IMR-90 (cell line): ENCODE data around the gene ARPIN. TPM values are rescaled to one million over a fixed set of nuclear protein-coding genes. Genes with fewer than 3 reads are reported as not detected.
"Not testable (repeated sequence)": the region's sequence is repeated elsewhere in the genome, so short reads cannot be mapped to it uniquely, and the experiment has no call there.

Experiments used
- ATAC-seq: fragments of 200-7000 bp; cut with Tn5 transposase; 2 replicates; pipeline ENCODE4 v1.9.1; 2020; ENCODE audit warnings: low read depth, mild to moderate bottlenecking, moderate library complexity
- BruUV-seq: library from RNA; stranded (reverse); fragments of 400-500 nt; replicated peaks from 2 replicates; lab custom pipeline; 2021; lab: Mats Ljungman, UMichigan
- CTCF ChIA-PET: fragments of 300-600 bp; formaldehyde crosslinking; extraction: SDS; loops from one replicate; lab custom pipeline; 2021; ENCODE audit warnings: antibody characterized with exemption; lab: Yijun Ruan, JAX
- POLR2A ChIA-PET: fragments of 300-600 bp; sonication (Branson Sonifier 250); formaldehyde crosslinking; loops from one replicate; lab custom pipeline; 2022; ENCODE audit warnings: antibody characterized with exemption; ENCODE audit not compliant: unreplicated experiment; lab: Charles Lee
- DNase-seq: peaks from one replicate; pipeline ENCODE4 v3.0.0; 2013
- H2AFZ ChIP-seq: replicated peaks from 2 replicates; pipeline ENCODE3; 2013; ENCODE audit warnings: low read length, mild to moderate bottlenecking; ENCODE audit not compliant: poor library complexity
- H2AK5ac ChIP-seq: 2 replicates; pipeline ENCODE4 v1.6.1; 2013; ENCODE audit warnings: low read depth, low read length, inconsistent platforms
- H2AK9ac ChIP-seq: replicated peaks from 2 replicates; pipeline ENCODE3; 2013; ENCODE audit warnings: mild to moderate bottlenecking, low read depth, low read length, moderate library complexity; ENCODE audit not compliant: poor library complexity
- H2BK120ac ChIP-seq: 2 replicates; pipeline ENCODE4 v1.6.1; 2013; ENCODE audit warnings: low read depth, low read length, inconsistent platforms
- H2BK15ac ChIP-seq: 3 replicates; pipeline ENCODE4 v1.6.1; 2013; ENCODE audit warnings: low read depth, low read length, inconsistent platforms
- H2BK20ac ChIP-seq: 2 replicates; pipeline ENCODE4 v1.6.1; 2013; ENCODE audit warnings: low read depth, mild to moderate bottlenecking, inconsistent platforms, low read length, moderate library complexity
- H2BK5ac ChIP-seq: 2 replicates; pipeline ENCODE4 v1.6.1; 2013; ENCODE audit warnings: mild to moderate bottlenecking, low read depth, low read length, inconsistent platforms; ENCODE audit not compliant: poor library complexity, severe bottlenecking
- H3K14ac ChIP-seq: replicated peaks from 2 replicates; pipeline ENCODE4 v1.6.1; 2013; ENCODE audit warnings: low read depth, low read length, inconsistent platforms
- H3K18ac ChIP-seq: 2 replicates; pipeline ENCODE4 v1.6.1; 2013; ENCODE audit warnings: low read depth, low read length, control low read depth
- H3K23ac ChIP-seq: 2 replicates; pipeline ENCODE4 v1.6.1; 2013; ENCODE audit warnings: low read depth, low read length, inconsistent platforms
- H3K27ac ChIP-seq: 2 replicates; pipeline ENCODE4 v1.5.1; 2013; ENCODE audit warnings: mild to moderate bottlenecking, control low read depth, low read length; ENCODE audit not compliant: insufficient read depth
- H3K27me3 ChIP-seq: 2 replicates; pipeline ENCODE4 v1.6.1; 2013; ENCODE audit warnings: low read length; ENCODE audit not compliant: control insufficient read depth, insufficient read depth
- H3K36me3 ChIP-seq: 2 replicates; pipeline ENCODE4 v1.6.1; 2013; ENCODE audit warnings: low read length, mixed read lengths; ENCODE audit not compliant: control insufficient read depth, insufficient read depth
- H3K4ac ChIP-seq: 2 replicates; pipeline ENCODE4 v1.6.1; 2013; ENCODE audit warnings: low read depth, low read length, inconsistent platforms
- H3K4me1 ChIP-seq: 2 replicates; pipeline ENCODE4 v1.6.1; 2013; ENCODE audit warnings: low read length, mixed read lengths; ENCODE audit not compliant: control insufficient read depth, insufficient read depth
- H3K4me2 ChIP-seq: 2 replicates; pipeline ENCODE4 v1.6.1; 2013; ENCODE audit warnings: low read depth, mild to moderate bottlenecking, control low read depth, low read length, moderate library complexity
- H3K4me3 ChIP-seq: 2 replicates; pipeline ENCODE4 v1.5.1; 2013; ENCODE audit warnings: low read depth, mild to moderate bottlenecking, control low read depth, low read length, moderate library complexity; ENCODE audit not compliant: insufficient read depth
- H3K56ac ChIP-seq: 2 replicates; pipeline ENCODE4 v1.6.1; 2013; ENCODE audit warnings: low read length, inconsistent platforms; ENCODE audit not compliant: insufficient read depth; ENCODE audit errors: extremely low read depth
- H3K79me1 ChIP-seq, 2 experiments: 2 replicates each; pipeline ENCODE4 v1.6.1; 2013; ENCODE audit warnings: low read length in 2 of 2, inconsistent platforms in 1 of 2, low read depth in 1 of 2
- H3K9ac ChIP-seq: 2 replicates; pipeline ENCODE4 v1.6.1; 2013; ENCODE audit warnings: low read depth, low read length, control low read depth
- H3K9me1 ChIP-seq: 2 replicates; pipeline ENCODE4 v1.6.1; 2013; ENCODE audit warnings: low read length, inconsistent platforms; ENCODE audit not compliant: insufficient read depth
- H3K9me3 ChIP-seq: 2 replicates; pipeline ENCODE4 v1.6.1; 2013; ENCODE audit warnings: low read length; ENCODE audit not compliant: control insufficient read depth, insufficient read depth
- H4K20me1 ChIP-seq: 2 replicates; pipeline ENCODE4 v1.6.1; 2013; ENCODE audit warnings: low read length, inconsistent platforms; ENCODE audit not compliant: insufficient read depth
- H4K5ac ChIP-seq: 2 replicates; pipeline ENCODE4 v1.6.1; 2013; ENCODE audit warnings: mild to moderate bottlenecking, low read depth, low read length, control low read depth
- H4K8ac ChIP-seq, 2 experiments: 2 replicates each; pipeline ENCODE4 v1.6.1; 2013; ENCODE audit warnings: low read depth in 2 of 2, low read length in 2 of 2, control low read depth in 1 of 2, inconsistent platforms in 1 of 2
- H4K91ac ChIP-seq: 2 replicates; pipeline ENCODE4 v1.6.1; 2013; ENCODE audit warnings: low read depth, low read length, inconsistent platforms; ENCODE audit not compliant: insufficient read depth
- NFE2L2 ChIP-seq: fragments of 150-350 bp; IDR thresholded peaks from 2 replicates; pipeline ENCODE4 v1.6.1; 2016; ENCODE audit warnings: low read depth, mild to moderate bottlenecking, low read length
- WGBS, 2 experiments: methylation state at CpG; one replicate each; pipeline versions ENCODE4 v1.1.5 to v1.1.7; 2013; ENCODE audit warnings: missing lambda C conversion rate in 2 of 2; ENCODE audit not compliant: insufficient read length in 1 of 2; ENCODE audit errors: extremely low coverage in 2 of 2; 5-methylcytosine and 5-hydroxymethylcytosine counted together
- dilution Hi-C: fragments of 300-500 bp; cut with HindIII; formaldehyde crosslinking; loops from one replicate; pipeline ENCODE4 v1.14.3; 2018; ENCODE audit warnings: low sequenced_read_pairs; ENCODE audit not compliant: unreplicated experiment
- in situ Hi-C: fragments of 300-500 bp; cut with MboI; formaldehyde crosslinking; loops from 3 replicates; pipeline ENCODE4 v1.14.3; 2019; ENCODE audit warnings: low sequenced_read_pairs, inconsistent platforms, mixed read lengths
- intact Hi-C: fragments of 100-400 bp; cut with micrococcal nuclease; formaldehyde crosslinking; loops from 2 replicates; pipeline ENCODE4 v1.10.0; 2022
- polyA plus RNA-seq, 3 experiments: library from polyadenylated mRNA; depleted of rRNA; stranded (reverse); fragments of >200 nt; gene quantifications; 2 replicates each; pipeline ENCODE4 v1.2.3, GENCODE V29; 2012; ENCODE audit warnings: low replicate concordance in 1 of 3
- total RNA-seq: library from RNA; depleted of rRNA; stranded (reverse); fragments of >200 nt; gene quantifications from 2 replicates; pipeline ENCODE4 v1.2.3, GENCODE V29; 2012
- TF ChIP-seq, protein P1 (sequence below): conservative IDR thresholded peaks from 2 replicates; pipeline ENCODE4 v1.5.1; 2012; ENCODE audit warnings: mild to moderate bottlenecking, low read depth, low read length, improper control_type of control experiment
- TF ChIP-seq, protein P2 (sequence below): fragments of 150-350 bp; IDR thresholded peaks from 2 replicates; pipeline ENCODE4 v1.6.1; 2016; ENCODE audit warnings: low read depth, mild to moderate bottlenecking, low read length, moderate library complexity, borderline replicate concordance

ARPIN gene
- total and polyA plus RNA-seq, 2 of the 4 experiments (the other 2 are of a cell fraction), result 3.9 to 8.8 TPM

DNA sequence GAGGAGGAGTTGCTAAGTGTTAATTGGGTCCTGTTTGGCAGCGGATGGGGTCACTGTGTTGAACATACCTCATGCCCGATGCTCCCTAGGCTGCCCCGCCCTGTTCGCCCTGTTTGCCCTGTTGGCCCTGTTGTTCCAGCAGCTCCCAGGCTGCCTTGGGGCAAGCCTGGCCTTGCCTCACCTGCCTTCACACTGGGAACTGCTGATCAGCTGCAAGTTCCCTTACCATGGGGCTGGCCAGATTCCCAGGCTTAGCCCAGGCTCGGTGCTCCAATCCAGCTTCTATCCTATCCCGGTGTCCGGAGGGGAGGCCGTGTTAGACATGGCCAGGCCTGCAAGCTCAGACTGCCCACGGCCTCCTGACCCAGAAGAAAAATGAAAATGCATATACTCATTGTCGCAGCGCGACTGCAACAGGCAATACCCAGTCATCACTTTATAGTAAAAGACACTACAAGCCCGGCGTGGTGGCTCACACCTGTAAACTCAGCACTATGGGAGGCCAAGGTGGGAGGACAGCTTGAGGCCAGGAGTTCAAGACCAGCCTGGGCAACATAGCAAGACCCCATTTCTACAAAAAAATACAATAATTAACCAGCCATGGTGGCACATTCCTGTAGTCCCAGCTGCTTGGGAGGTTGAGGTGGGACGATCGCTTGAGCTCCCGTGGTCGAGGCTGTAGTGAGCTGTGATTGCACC lies 45.5 kb upstream of the ARPIN start:
- Histone ChIP-seq H3K23ac (no peak overlapping the region), H3K79me1 (no peaks in the 10 kb centered on the region), H3K4me2 (no peak overlapping the region), H2BK15ac (no peak overlapping the region), H4K91ac (no peak overlapping the region), H3K18ac (no peak overlapping the region), H3K27me3 (peaks cover 8% of the 10 kb centered on the region), H3K27ac (no peak overlapping the region), H2BK5ac (no peak overlapping the region), H3K4me3 (no peak overlapping the region), H4K20me1 (no peaks in the 10 kb centered on the region), H3K9me3 (no peaks in the 10 kb centered on the region), H3K56ac (no peak overlapping the region), H2AK9ac (no peak overlapping the region), H3K4ac (no peak overlapping the region), H2AK5ac (no peak overlapping the region), H3K9me1 (no peaks in the 10 kb centered on the region; the same call in 1 of the 2 replicates), H3K36me3 (no peaks in the 10 kb centered on the region), H2BK20ac (no peak overlapping the region), H3K9ac (no peak overlapping the region), H2BK120ac (no peak overlapping the region), H4K5ac (no peak overlapping the region), H2AFZ (peak overlapping the region; percentile 49), H3K4me1 (no peaks in the 10 kb centered on the region), H4K8ac (no peak overlapping the region), H3K14ac (no peak overlapping the region)
- TF ChIP-seq, protein P1, sequence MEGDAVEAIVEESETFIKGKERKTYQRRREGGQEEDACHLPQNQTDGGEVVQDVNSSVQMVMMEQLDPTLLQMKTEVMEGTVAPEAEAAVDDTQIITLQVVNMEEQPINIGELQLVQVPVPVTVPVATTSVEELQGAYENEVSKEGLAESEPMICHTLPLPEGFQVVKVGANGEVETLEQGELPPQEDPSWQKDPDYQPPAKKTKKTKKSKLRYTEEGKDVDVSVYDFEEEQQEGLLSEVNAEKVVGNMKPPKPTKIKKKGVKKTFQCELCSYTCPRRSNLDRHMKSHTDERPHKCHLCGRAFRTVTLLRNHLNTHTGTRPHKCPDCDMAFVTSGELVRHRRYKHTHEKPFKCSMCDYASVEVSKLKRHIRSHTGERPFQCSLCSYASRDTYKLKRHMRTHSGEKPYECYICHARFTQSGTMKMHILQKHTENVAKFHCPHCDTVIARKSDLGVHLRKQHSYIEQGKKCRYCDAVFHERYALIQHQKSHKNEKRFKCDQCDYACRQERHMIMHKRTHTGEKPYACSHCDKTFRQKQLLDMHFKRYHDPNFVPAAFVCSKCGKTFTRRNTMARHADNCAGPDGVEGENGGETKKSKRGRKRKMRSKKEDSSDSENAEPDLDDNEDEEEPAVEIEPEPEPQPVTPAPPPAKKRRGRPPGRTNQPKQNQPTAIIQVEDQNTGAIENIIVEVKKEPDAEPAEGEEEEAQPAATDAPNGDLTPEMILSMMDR, result no peak
- TF ChIP-seq, protein P2, sequence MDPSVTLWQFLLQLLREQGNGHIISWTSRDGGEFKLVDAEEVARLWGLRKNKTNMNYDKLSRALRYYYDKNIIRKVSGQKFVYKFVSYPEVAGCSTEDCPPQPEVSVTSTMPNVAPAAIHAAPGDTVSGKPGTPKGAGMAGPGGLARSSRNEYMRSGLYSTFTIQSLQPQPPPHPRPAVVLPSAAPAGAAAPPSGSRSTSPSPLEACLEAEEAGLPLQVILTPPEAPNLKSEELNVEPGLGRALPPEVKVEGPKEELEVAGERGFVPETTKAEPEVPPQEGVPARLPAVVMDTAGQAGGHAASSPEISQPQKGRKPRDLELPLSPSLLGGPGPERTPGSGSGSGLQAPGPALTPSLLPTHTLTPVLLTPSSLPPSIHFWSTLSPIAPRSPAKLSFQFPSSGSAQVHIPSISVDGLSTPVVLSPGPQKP, result no peak
- TF ChIP-seq NFE2L2, result no peak
- DNase-seq, result no peak
- in situ Hi-C loops, result no loop called here
- intact Hi-C loops, result loop anchor here (10.0 kb wide), 1 partner anchor 243 kb away; no protein-coding TSS in a partner anchor
- CTCF ChIA-PET, result interaction anchor here (1.3 kb wide), 1 partner anchor 13 kb away, joined by 3 read pairs; no protein-coding TSS in a partner anchor
- POLR2A ChIA-PET, result no interaction called here
- BruUV-seq, result no TSS peak
- no peak for ATAC-seq
- 100% methylated on average over 2 of the region's 18 CpGs; no CpG with 5 or more reads in 1 of the 2 experiments for WGBS, 2 experiments
- dilution Hi-C loops, result no loop called here

DNA sequence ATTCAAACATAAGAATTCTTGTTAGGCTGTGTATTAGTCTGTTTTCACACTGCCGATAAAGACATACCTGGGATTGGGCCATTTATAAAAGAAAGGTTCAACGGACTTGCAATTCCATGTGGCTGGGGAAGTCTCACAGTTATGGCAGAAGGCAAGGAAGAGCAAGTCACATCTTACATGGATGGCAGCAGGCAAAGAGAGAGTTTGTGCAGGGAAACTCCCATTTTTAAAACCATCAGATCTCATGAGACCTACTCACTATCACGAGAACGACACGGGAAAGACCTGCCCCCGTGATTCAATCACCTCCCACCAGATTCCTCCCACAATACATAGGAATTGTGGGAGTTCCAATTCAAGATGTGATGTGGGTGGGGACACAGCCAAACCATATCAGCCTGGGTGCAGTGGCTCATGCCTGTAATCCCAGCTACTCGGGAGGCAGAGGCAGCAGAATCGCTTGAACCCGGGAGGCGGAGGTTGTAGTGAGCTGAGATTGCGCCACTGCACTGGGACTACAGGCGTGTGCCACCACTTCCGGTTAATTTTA lies 42.8 kb upstream of the ARPIN start:
- H3K4ac ChIP-seq, CTCF ChIA-PET, H4K20me1 ChIP-seq, H3K23ac ChIP-seq, H2AK9ac ChIP-seq, H3K4me3 ChIP-seq, H3K56ac ChIP-seq, H2BK15ac ChIP-seq, H4K8ac ChIP-seq, H4K91ac ChIP-seq, in situ Hi-C loops, H3K36me3 ChIP-seq, H3K9me1 ChIP-seq, H3K9ac ChIP-seq, dilution Hi-C loops, DNase-seq, ATAC-seq, H2BK5ac ChIP-seq, H2BK20ac ChIP-seq, H3K9me3 ChIP-seq, H2AFZ ChIP-seq, H3K27me3 ChIP-seq, POLR2A ChIA-PET, H2BK120ac ChIP-seq, H2AK5ac ChIP-seq, H3K4me2 ChIP-seq, H4K5ac ChIP-seq, H3K4me1 ChIP-seq, H3K27ac ChIP-seq, H3K18ac ChIP-seq, H3K14ac ChIP-seq, H3K79me1 ChIP-seq, BruUV-seq: not testable (repeated sequence)
- 94% methylated on average over 2 of the region's 13 CpGs; no CpG with 5 or more reads in 1 of the 2 experiments for WGBS, 2 experiments
- intact Hi-C loops, result loop anchor here (10.0 kb wide), 1 partner anchor 241 kb away; no protein-coding TSS in a partner anchor
